Neural crest cell (in vitro differentiated cells): ENCODE data around the gene KDM2A. TPM values are rescaled to one million over a fixed set of nuclear protein-coding genes. Genes with fewer than 3 reads are reported as not detected.

Source experiments
- DNase-seq: peaks from one replicate; pipeline ENCODE4 v3.0.0; 2021; ENCODE audit warnings: low read depth, mixed read lengths, low spot score
- H3K27ac Mint-ChIP-seq: one replicate; pipeline ENCODE4 v1.8.0; 2021; ENCODE audit warnings: mild to moderate bottlenecking, mixed read lengths; ENCODE audit not compliant: unreplicated experiment
- H3K27me3 Mint-ChIP-seq: 2 replicates; pipeline ENCODE4 v1.8.0; 2021; ENCODE audit warnings: low read depth, mild to moderate bottlenecking, mixed read lengths
- H3K36me3 Mint-ChIP-seq: 2 replicates; pipeline ENCODE4 v1.8.0; 2021; ENCODE audit warnings: low read depth, mild to moderate bottlenecking, mixed read lengths
- H3K4me1 Mint-ChIP-seq: 2 replicates; pipeline ENCODE4 v1.8.0; 2021; ENCODE audit warnings: mixed read lengths
- H3K4me3 Mint-ChIP-seq: one replicate; pipeline ENCODE4 v1.8.0; 2021; ENCODE audit warnings: mild to moderate bottlenecking, mixed read lengths
- H3K9me3 Mint-ChIP-seq: 2 replicates; pipeline ENCODE4 v1.8.0; 2021; ENCODE audit warnings: mixed read lengths
- CTCF ChIP-seq: fragments of 200-600 bp; sonication (generic); conservative IDR thresholded peaks from 2 replicates; pipeline ENCODE4 v1.5.0; 2021; ENCODE audit warnings: antibody characterized with exemption, mild to moderate bottlenecking
- total RNA-seq: library from RNA; stranded (reverse); gene quantifications from 2 replicates; pipeline ENCODE4 v1.2.1, GENCODE V29; 2021

KDM2A gene
- total RNA-seq, 1 donor from 2014 or later: 67.4 TPM

GRCh38 chr11:67095214-67095507, 23.9 kb upstream of the KDM2A start:
- peak; percentile 6 for TF ChIP-seq CTCF
- Mint-ChIP-seq H3K9me3 (no peaks in the 10 kb centered on the region), H3K36me3 (no peaks in the 10 kb centered on the region), H3K4me3 (no peak overlapping the region), H3K27me3 (no peaks in the 10 kb centered on the region), H3K4me1 (no peaks in the 10 kb centered on the region), H3K27ac (no peak overlapping the region)
- DNase-seq: no peak

GRCh38 chr11:67098799-67099429, 20.1 kb upstream of the KDM2A start:
- no peak overlapping the region for H3K4me3 Mint-ChIP-seq
- TF ChIP-seq CTCF: no peak
- H3K36me3 Mint-ChIP-seq: no peaks in the 10 kb centered on the region
- H3K9me3 Mint-ChIP-seq: no peaks in the 10 kb centered on the region
- no peaks in the 10 kb centered on the region for H3K4me1 Mint-ChIP-seq
- no peaks in the 10 kb centered on the region for H3K27me3 Mint-ChIP-seq
- DNase-seq: no peak
- no peak overlapping the region for H3K27ac Mint-ChIP-seq

DNA sequence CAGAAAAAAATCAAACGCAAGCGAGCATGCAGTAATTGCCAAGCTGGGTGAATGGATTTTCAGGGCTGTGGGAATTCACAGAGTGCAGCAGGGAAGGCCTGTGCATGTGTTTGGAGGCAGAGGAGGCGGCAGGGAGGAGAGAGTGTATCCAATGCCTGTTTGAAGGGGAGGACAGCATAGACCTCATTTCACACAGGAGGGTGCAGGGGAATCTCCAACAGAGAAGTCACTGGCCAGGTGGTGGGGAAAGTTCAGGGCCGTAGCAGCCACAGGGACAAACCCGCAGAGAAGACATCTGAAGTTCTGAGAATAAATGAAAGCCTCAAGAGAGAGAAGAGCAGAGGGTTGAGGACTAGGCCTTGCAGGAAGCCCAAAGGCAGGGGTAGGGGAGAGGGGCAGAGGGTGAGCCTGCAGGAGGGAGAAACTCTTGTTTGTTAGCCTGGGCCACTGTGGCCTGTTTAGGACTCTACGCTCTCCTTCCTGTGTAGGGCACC, 19.2 kb upstream of the KDM2A start:
- H3K4me1 Mint-ChIP-seq: no peaks in the 10 kb centered on the region
- H3K27ac Mint-ChIP-seq: no peak overlapping the region
- no peaks in the 10 kb centered on the region for H3K36me3 Mint-ChIP-seq

GRCh38 chr11:67102664-67103063, 16.4 kb upstream of the KDM2A start:
- Mint-ChIP-seq H3K9me3 (no peaks in the 10 kb centered on the region), H3K36me3 (no peaks in the 10 kb centered on the region), H3K27me3 (no peaks in the 10 kb centered on the region), H3K4me1 (no peaks in the 10 kb centered on the region), H3K4me3 (no peak overlapping the region), H3K27ac (no peak overlapping the region)
- no peak for TF ChIP-seq CTCF
- no peak for DNase-seq

More for the DNA sequence above, 19.2 kb upstream of the KDM2A start:
- TF ChIP-seq CTCF: no peak
- DNase-seq: no peak
- Mint-ChIP-seq H3K9me3 (no peaks in the 10 kb centered on the region), H3K4me3 (no peak overlapping the region), H3K27me3 (no peaks in the 10 kb centered on the region)

DNA sequence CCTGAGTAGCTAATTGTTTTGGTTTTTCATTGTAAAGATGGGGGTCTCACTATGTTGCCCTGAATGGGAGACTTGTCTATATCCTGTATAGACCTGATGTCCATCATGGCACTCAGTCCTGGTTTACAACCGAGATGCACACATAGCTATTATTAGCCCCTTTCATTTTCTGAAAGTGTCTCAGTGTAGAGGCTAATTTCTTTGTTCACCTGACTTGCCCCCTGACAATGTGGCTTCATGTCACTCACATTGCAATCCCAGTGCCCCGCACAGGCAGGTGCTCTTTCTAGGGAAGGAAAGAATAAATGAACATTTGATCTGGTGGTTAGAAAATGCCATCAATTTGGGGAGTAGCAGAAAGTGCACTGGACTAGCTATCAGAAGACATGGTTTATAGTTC, 13.1 kb upstream of the KDM2A start:
- no peak overlapping the region for H3K27ac Mint-ChIP-seq
- no peaks in the 10 kb centered on the region for H3K36me3 Mint-ChIP-seq
- no peaks in the 10 kb centered on the region for H3K4me1 Mint-ChIP-seq
- no peak for TF ChIP-seq CTCF
- no peak overlapping the region for H3K4me3 Mint-ChIP-seq
- no peak for DNase-seq
- no peaks in the 10 kb centered on the region for H3K27me3 Mint-ChIP-seq
- no peaks in the 10 kb centered on the region for H3K9me3 Mint-ChIP-seq

- no peak for DNase-seq
- H3K27me3 Mint-ChIP-seq: no peaks in the 10 kb centered on the region
- no peaks in the 10 kb centered on the region for H3K36me3 Mint-ChIP-seq
- no peak overlapping the region for H3K27ac Mint-ChIP-seq
- no peaks in the 10 kb centered on the region for H3K9me3 Mint-ChIP-seq
- no peak overlapping the region for H3K4me3 Mint-ChIP-seq
- peaks cover 4% of the 10 kb centered on the region for H3K4me1 Mint-ChIP-seq
- TF ChIP-seq CTCF: no peak
Measured at GRCh38 chr11:67111261-67111660, 7.8 kb upstream of the KDM2A start.
